GM12874 (cell line): ENCODE measurements around the gene HRAS.
A peak's percentile ranks its signal among the peaks of the same experiment; 100 is the strongest.

Experiments
- TF ChIP-seq, protein P1 (sequence below): IDR thresholded peaks from 2 replicates; pipeline ENCODE4 v1.5.1; 2011; ENCODE audit warnings: low read depth, mild to moderate bottlenecking, control low read depth, low read length, moderate library complexity; ENCODE audit not compliant: insufficient read depth

HRAS gene

DNA sequence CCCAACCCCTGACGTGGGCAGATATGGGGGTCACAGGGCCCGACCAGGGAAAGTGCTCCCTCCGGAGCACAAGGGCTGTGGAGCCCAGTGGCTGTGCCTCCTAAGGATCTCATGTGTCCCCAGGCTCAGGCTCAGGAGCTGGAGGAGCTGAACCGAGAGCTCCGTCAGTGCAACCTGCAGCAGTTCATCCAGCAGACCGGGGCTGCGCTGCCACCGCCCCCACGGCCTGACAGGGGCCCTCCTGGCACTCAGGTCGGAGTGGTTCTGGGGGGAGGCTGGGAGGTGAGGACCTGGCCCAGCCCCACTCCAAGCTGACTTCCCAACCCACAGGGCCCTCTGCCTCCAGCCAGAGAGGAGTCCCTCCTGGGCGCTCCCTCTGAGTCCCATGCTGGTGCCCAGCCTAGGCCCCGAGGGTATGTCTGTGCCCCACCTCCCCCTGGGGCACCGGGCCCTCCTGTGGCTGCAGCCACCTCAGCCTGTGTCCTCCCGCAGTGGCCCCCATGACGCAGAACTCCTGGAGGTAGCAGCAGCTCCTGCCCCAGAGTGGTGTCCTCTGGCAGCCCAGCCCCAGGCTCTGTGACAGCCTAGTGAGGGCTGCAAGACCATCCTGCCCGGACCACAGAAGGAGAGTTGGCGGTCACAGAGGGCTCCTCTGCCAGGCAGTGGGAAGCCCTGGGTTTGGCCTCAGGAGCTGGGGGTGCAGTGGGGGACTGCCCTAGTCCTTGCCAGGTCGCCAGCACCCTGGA, 27.9 kb upstream of the HRAS start:
- TF ChIP-seq, protein P1, sequence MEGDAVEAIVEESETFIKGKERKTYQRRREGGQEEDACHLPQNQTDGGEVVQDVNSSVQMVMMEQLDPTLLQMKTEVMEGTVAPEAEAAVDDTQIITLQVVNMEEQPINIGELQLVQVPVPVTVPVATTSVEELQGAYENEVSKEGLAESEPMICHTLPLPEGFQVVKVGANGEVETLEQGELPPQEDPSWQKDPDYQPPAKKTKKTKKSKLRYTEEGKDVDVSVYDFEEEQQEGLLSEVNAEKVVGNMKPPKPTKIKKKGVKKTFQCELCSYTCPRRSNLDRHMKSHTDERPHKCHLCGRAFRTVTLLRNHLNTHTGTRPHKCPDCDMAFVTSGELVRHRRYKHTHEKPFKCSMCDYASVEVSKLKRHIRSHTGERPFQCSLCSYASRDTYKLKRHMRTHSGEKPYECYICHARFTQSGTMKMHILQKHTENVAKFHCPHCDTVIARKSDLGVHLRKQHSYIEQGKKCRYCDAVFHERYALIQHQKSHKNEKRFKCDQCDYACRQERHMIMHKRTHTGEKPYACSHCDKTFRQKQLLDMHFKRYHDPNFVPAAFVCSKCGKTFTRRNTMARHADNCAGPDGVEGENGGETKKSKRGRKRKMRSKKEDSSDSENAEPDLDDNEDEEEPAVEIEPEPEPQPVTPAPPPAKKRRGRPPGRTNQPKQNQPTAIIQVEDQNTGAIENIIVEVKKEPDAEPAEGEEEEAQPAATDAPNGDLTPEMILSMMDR: no peak

DNA sequence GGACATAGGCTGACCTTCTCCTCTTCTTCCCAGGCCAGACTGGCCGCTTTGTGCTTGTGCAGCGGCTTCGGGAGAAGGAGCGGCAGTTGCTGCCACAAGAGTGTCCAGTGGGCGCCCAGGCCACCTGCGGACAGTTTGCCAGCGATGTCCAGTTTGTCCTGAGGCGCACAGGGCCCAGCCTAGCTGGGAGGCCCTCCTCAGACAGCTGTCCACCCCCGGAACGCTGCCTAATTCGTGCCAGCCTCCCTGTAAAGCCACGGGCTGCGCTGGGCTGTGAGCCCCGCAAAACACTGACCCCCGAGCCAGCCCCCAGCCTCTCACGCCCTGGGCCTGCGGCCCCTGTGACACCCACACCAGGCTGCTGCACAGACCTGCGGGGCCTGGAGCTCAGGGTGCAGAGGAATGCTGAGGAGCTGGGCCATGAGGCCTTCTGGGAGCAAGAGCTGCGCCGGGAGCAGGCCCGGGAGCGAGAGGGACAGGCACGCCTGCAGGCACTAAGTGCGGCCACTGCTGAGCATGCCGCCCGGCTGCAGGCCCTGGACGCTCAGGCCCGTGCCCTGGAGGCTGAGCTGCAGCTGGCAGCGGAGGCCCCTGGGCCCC, 26.8 kb upstream of the HRAS start:
- TF ChIP-seq, protein P1: no peak

DNA sequence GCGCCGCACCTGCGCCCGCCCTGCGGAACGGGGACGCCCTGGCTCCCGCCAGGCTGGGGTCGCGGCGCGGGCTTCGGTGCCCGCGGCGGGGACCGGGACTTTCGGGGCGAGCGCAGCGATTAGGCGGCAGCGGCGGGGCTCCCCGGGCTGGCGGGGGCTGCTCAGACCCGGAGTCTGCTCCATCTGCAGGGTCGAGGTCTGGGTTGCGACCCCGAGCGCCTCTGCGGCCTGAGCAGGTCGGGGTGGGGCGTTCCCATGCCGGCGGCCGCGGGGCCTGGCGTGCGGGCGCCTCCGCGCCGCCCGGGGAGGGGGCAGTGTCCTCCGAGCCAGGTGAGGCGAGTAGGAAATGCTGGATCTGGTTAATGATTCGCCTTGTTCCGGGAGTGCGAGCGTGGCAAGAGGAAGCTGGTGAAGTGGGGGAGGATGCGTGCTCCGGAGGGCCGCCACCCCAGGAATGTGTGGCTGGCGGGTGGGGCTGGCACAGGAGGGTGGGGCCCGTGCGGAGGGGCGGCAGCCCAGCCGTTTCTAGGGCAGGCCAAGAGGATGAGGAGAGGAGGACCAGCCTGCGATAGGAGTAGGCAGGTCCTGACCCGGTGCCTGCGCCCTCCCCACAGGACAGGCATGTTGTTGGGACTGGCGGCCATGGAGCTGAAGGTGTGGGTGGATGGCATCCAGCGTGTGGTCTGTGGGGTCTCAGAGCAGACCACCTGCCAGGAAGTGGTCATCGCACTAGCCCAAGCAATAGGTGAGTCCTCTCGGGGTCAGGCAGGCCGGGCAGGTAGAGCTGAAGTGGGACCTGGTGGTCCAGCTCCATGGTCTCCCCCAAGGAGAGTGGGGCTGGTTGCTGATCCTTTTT, 26.0 kb upstream of the HRAS start:
- TF ChIP-seq, protein P1: no peak

DNA sequence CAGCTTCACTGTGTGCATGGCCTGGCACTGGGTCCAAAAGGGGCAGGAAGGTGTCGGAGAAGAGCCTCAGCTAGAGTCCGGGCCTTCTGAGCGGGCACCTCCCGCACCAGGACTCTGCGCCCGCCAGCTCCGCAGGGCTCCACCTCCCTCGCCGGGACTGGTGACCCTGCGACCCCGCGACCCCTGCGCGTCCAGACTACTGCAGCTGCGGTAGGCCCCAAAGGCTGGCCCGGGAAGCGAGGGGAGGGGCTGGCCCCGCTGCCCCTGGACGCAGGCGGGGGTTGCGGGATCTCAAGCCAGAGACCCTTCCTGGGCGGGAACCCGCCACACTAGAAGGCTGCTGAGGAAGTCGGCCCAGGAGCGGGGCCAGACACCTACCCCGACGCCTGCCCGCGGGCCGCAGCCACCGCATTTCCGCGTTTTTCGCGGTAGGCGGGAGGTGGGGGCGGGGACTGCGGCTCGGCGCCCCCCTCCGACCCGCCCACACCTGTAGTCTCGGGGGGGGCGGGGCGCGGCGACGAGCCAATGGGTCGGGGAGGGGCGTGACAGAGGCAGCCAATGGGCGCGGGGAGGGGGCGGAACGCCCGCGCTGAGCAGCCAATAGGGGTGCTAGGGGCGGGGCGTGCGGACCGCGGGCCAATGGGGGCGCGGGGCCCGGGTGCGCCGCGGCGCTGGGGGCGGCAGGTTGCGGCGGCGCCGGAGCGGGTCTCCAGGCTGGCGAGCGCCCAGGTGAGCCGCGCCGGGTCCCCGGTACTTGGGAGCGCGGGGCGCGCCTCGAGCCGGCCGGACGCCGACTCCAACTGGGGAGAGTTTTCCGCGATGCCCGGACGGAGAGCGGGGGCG, 25.1 kb upstream of the HRAS start, which contains the start of the genes LMNTD2 and RASSF7:
Gene LMNTD2, minus strand, starts transcription at position 434 of the 843 bp plus-strand sequence. Its CDS starts 22 bp downstream, at position 412.
Gene RASSF7, plus strand, starts transcription at position 666 of the 843 bp plus-strand sequence. CDS start 799 bp downstream, outside the sequence.
- TF ChIP-seq, protein P1: no peak

DNA sequence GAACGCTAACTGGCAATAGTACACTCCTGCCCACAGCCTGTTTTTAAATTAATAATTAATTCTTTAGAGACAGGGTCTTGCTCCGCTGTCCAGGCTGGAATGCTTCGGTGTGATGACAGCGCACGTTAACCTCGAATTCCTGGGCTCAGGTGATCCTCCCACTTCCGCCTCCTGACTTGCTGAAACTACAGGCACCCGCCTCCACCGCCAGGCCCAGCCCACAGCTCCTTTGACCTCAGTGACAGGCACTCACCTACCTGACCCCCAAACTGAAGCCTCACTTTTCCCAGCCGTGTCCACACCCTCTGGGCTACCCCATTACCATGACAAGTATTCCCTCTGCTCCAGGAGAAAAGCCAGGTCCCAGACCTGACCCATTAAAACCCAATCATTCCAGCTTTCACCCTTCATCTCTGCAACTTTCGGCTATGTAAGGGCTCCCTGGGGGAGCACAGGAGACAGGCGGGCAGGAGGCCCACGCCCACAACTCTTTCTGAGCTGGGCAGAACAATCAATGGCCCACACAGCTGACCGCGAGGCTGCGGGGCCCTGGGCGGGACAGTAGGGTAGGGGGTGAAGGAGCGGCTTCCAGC, 24.4 kb upstream of the HRAS start:
- TF ChIP-seq, protein P1: no peak

DNA sequence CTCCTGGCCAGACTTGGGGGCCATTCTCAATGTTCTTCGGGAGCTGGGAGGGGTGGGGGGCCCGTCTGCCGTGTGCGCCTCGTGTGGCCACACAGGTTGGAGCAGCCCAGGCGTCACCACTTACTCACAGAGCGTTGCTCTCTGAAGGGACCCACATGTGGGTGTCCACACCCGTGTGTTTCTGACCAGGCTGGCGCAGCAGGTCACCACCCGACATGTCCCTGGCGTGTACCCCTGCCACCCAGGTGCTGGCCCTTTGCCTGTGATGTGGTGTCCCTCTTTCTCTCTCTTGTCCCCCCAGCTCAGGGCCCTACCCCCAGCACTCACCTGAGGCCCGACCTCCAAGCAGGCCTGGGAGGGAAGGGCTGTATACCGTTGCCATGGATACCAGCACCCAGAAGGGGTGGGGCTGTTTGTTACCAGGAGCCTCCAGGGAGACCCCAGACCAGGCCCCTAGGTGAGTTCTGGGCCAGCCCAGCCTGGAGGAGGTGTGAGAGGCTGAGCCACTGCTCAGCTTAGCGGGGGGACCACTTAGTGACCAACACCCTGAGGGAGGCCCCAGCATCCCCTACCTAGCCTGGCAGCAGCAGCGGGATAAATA, 23.7 kb upstream of the HRAS start:
- TF ChIP-seq, protein P1: 0 out of 2 replicates have a peak, but pooled peaks have one; percentile 6
